Trophoblast cell (in vitro differentiated cells and primary cell): ENCODE measurements around the gene MAML3.

Experiments
- DNase-seq, 2 donors: peaks; one replicate each; pipeline ENCODE4 v3.0.0-alpha.2; 2016
- H2AFZ ChIP-seq: 2 replicates; pipeline ENCODE4 v1.6.1; 2013; ENCODE audit warnings: low read length, moderate library complexity, mild to moderate bottlenecking; ENCODE audit not compliant: insufficient read depth, poor library complexity
- H2AK5ac ChIP-seq: 2 replicates; pipeline ENCODE4 v1.6.1; 2013; ENCODE audit warnings: mild to moderate bottlenecking, low read length
- H2BK120ac ChIP-seq: 2 replicates; pipeline ENCODE4 v1.6.1; 2013; ENCODE audit warnings: low read length, mild to moderate bottlenecking, moderate library complexity; ENCODE audit not compliant: insufficient read depth, poor library complexity
- H2BK12ac ChIP-seq: 2 replicates; pipeline ENCODE4 v1.6.1; 2013; ENCODE audit warnings: mild to moderate bottlenecking, low read length, moderate library complexity
- H2BK5ac ChIP-seq: 2 replicates; pipeline ENCODE4 v1.6.1; 2013; ENCODE audit warnings: low read length, low read depth, moderate library complexity, mild to moderate bottlenecking; ENCODE audit not compliant: poor library complexity
- H3K14ac ChIP-seq: 2 replicates; pipeline ENCODE4 v1.6.1; 2013; ENCODE audit warnings: mild to moderate bottlenecking, low read length
- H3K18ac ChIP-seq: 2 replicates; pipeline ENCODE4 v1.6.1; 2013; ENCODE audit warnings: mild to moderate bottlenecking, low read length
- H3K23ac ChIP-seq: 2 replicates; pipeline ENCODE4 v1.6.1; 2013; ENCODE audit warnings: low read length
- H3K27ac ChIP-seq: 2 replicates; pipeline ENCODE4 v1.5.1; 2013; ENCODE audit warnings: low read depth, mild to moderate bottlenecking, inconsistent platforms, low read length, moderate library complexity
- H3K27me3 ChIP-seq: 2 replicates; pipeline ENCODE4 v1.6.1; 2013; ENCODE audit warnings: inconsistent platforms, mild to moderate bottlenecking, low read length, moderate library complexity; ENCODE audit not compliant: insufficient read depth
- H3K36me3 ChIP-seq, 2 experiments: 1 replicate in 1 of 2; 2 replicates in 1 of 2; pipeline ENCODE4 v1.6.1; 2013; ENCODE audit warnings: low read length in 2 of 2, mild to moderate bottlenecking in 2 of 2, moderate library complexity in 1 of 2; ENCODE audit not compliant: insufficient read depth in 2 of 2, control insufficient read depth in 1 of 2
- H3K4ac ChIP-seq: 2 replicates; pipeline ENCODE4 v1.6.1; 2013; ENCODE audit warnings: low read depth, mild to moderate bottlenecking, low read length, moderate library complexity
- H3K4me1 ChIP-seq, 2 experiments: 1 replicate in 1 of 2; 2 replicates in 1 of 2; pipeline ENCODE4 v1.6.1; 2013; ENCODE audit warnings: low read length in 2 of 2, mild to moderate bottlenecking in 2 of 2, moderate library complexity in 1 of 2; ENCODE audit not compliant: insufficient read depth in 2 of 2, control insufficient read depth in 1 of 2
- H3K4me2 ChIP-seq: 2 replicates; pipeline ENCODE4 v1.6.1; 2013; ENCODE audit warnings: inconsistent platforms, mild to moderate bottlenecking, low read length, moderate library complexity
- H3K4me3 ChIP-seq: 2 replicates; pipeline ENCODE4 v1.5.1; 2013; ENCODE audit warnings: mild to moderate bottlenecking, low read depth, low read length, inconsistent platforms
- H3K79me1 ChIP-seq: one replicate; pipeline ENCODE4 v1.6.1; 2013; ENCODE audit warnings: low read length
- H3K79me2 ChIP-seq: 2 replicates; pipeline ENCODE4 v1.6.1; 2013; ENCODE audit warnings: low read length, mild to moderate bottlenecking; ENCODE audit not compliant: control insufficient read depth, insufficient read depth, poor library complexity
- H3K9ac ChIP-seq: 2 replicates; pipeline ENCODE4 v1.6.1; 2013; ENCODE audit warnings: mild to moderate bottlenecking, low read length
- H3K9me3 ChIP-seq: 2 replicates; pipeline ENCODE4 v1.6.1; 2013; ENCODE audit warnings: low read depth, mild to moderate bottlenecking, control low read depth, inconsistent platforms, low read length; ENCODE audit not compliant: insufficient read depth
- H4K12ac ChIP-seq: 2 replicates; pipeline ENCODE4 v1.6.1; 2013; ENCODE audit warnings: low read depth, mild to moderate bottlenecking, low read length, moderate library complexity
- H4K8ac ChIP-seq: 2 replicates; pipeline ENCODE4 v1.6.1; 2013; ENCODE audit warnings: low read depth, mild to moderate bottlenecking, low read length, moderate library complexity
- H4K91ac ChIP-seq: one replicate; pipeline ENCODE4 v1.6.1; 2013; ENCODE audit warnings: low read depth, mild to moderate bottlenecking, low read length, moderate library complexity
- WGBS: extraction: QIAGEN DNeasy Blood & Tissue Kit; methylation state at CpG from one replicate; pipeline ENCODE4 v1.1.7; 2013; ENCODE audit warnings: missing lambda C conversion rate; ENCODE audit not compliant: insufficient read length, insufficient coverage; ENCODE audit errors: extremely low coverage; 5-methylcytosine and 5-hydroxymethylcytosine counted together

MAML3 gene

GRCh38 chr4:139767585-139767984, 386.4 kb downstream of the MAML3 start:
- H3K9ac ChIP-seq: no peak overlapping the region
- peaks cover 0 to 1% of the 10 kb centered on the region in 2 experiments for H3K36me3 ChIP-seq
- no peak overlapping the region for H2AFZ ChIP-seq
- H2AK5ac ChIP-seq: no peak overlapping the region
- H3K14ac ChIP-seq: no peak overlapping the region
- peaks cover 2 to 5% of the 10 kb centered on the region in 2 experiments for H3K4me1 ChIP-seq
- no peak overlapping the region for H4K91ac ChIP-seq
- H2BK12ac ChIP-seq: no peak overlapping the region
- H3K27ac ChIP-seq: no peak overlapping the region
- DNase-seq: no peak
- H4K12ac ChIP-seq: no peak overlapping the region
- H3K23ac ChIP-seq: no peak overlapping the region
- H3K4me3 ChIP-seq: no peak overlapping the region
- no peak overlapping the region for H3K4ac ChIP-seq
- no peak overlapping the region for H3K18ac ChIP-seq
- no peak overlapping the region for H3K4me2 ChIP-seq
- H2BK120ac ChIP-seq: no peak overlapping the region
- H3K79me2 ChIP-seq: no peaks in the 10 kb centered on the region
- H2BK5ac ChIP-seq: no peak overlapping the region
- no peak overlapping the region for H4K8ac ChIP-seq
- no peaks in the 10 kb centered on the region for H3K9me3 ChIP-seq
- H3K27me3 ChIP-seq: no peaks in the 10 kb centered on the region
- peaks cover 2% of the 10 kb centered on the region for H3K79me1 ChIP-seq

GRCh38 chr4:139767168-139767567, 386.8 kb downstream of the MAML3 start:
- peaks cover 0 to 1% of the 10 kb centered on the region in 2 experiments for H3K36me3 ChIP-seq
- no peak overlapping the region for H2AK5ac ChIP-seq
- H3K23ac ChIP-seq: no peak overlapping the region
- H3K14ac ChIP-seq: no peak overlapping the region
- H4K12ac ChIP-seq: no peak overlapping the region
- no peaks in the 10 kb centered on the region for H3K27me3 ChIP-seq
- H3K9me3 ChIP-seq: no peaks in the 10 kb centered on the region
- no peak overlapping the region for H4K8ac ChIP-seq
- H2BK12ac ChIP-seq: no peak overlapping the region
- no peak overlapping the region for H3K4me3 ChIP-seq
- H3K4me1 ChIP-seq: peaks cover 2 to 5% of the 10 kb centered on the region in 2 experiments
- no CpG with 5 or more reads among the region's 6 CpGs for WGBS
- no peak overlapping the region for H3K18ac ChIP-seq
- H3K4me2 ChIP-seq: no peak overlapping the region
- H2AFZ ChIP-seq: no peak overlapping the region
- H3K27ac ChIP-seq: no peak overlapping the region
- DNase-seq: peak; percentile 33 to 57
- no peak overlapping the region for H4K91ac ChIP-seq
- H2BK120ac ChIP-seq: no peak overlapping the region
- H3K4ac ChIP-seq: no peak overlapping the region
- H2BK5ac ChIP-seq: no peak overlapping the region
- H3K79me1 ChIP-seq: peaks cover 2% of the 10 kb centered on the region
- no peaks in the 10 kb centered on the region for H3K79me2 ChIP-seq
- H3K9ac ChIP-seq: no peak overlapping the region

- H3K79me2 ChIP-seq: no peaks in the 10 kb centered on the region
Observed at GRCh38 chr4:139764686-139765310, 389.2 kb downstream of the MAML3 start.

GRCh38 chr4:139764182-139764581, 389.8 kb downstream of the MAML3 start:
- no peak overlapping the region for H2AK5ac ChIP-seq
- H3K79me2 ChIP-seq: no peaks in the 10 kb centered on the region
- H3K27me3 ChIP-seq: no peaks in the 10 kb centered on the region
- H3K9ac ChIP-seq: no peak overlapping the region
- H3K4ac ChIP-seq: no peak overlapping the region
- H3K4me1 ChIP-seq: peaks cover 5 to 7% of the 10 kb centered on the region in 2 experiments
- H3K14ac ChIP-seq: no peak overlapping the region
- H2AFZ ChIP-seq: no peak overlapping the region
- H2BK12ac ChIP-seq: no peak overlapping the region
- no peak overlapping the region for H2BK120ac ChIP-seq
- H3K9me3 ChIP-seq: no peaks in the 10 kb centered on the region
- H4K91ac ChIP-seq: no peak overlapping the region
- no peak overlapping the region for H3K27ac ChIP-seq
- H3K4me3 ChIP-seq: no peak overlapping the region
- no peaks in the 10 kb centered on the region for H3K36me3 ChIP-seq
- H3K79me1 ChIP-seq: peaks cover 2% of the 10 kb centered on the region
- no peak overlapping the region for H4K8ac ChIP-seq
- no CpG with 5 or more reads among the region's 8 CpGs for WGBS
- H3K4me2 ChIP-seq: no peak overlapping the region
- H4K12ac ChIP-seq: no peak overlapping the region
- no peak for DNase-seq
- no peak overlapping the region for H3K23ac ChIP-seq
- H2BK5ac ChIP-seq: no peak overlapping the region
- no peak overlapping the region for H3K18ac ChIP-seq

More at GRCh38 chr4:139764686-139765310, 389.2 kb downstream of the MAML3 start:
- Histone ChIP-seq H3K4me2 (no peak overlapping the region), H2BK120ac (no peak overlapping the region), H4K91ac (no peak overlapping the region), H3K9ac (no peak overlapping the region), H3K4me3 (no peak overlapping the region), H3K79me1 (peaks cover 2% of the 10 kb centered on the region), H3K27ac (no peak overlapping the region), H3K14ac (no peak overlapping the region), H3K23ac (no peak overlapping the region), H3K36me3 (peaks cover 0 to 1% of the 10 kb centered on the region in 2 experiments), H4K12ac (no peak overlapping the region), H3K4ac (no peak overlapping the region), H3K4me1 (peaks cover 5 to 7% of the 10 kb centered on the region in 2 experiments), H3K27me3 (no peaks in the 10 kb centered on the region), H3K9me3 (no peaks in the 10 kb centered on the region), H2AK5ac (no peak overlapping the region), H2AFZ (no peak overlapping the region), H4K8ac (no peak overlapping the region), H2BK5ac (no peak overlapping the region), H2BK12ac (no peak overlapping the region), H3K18ac (no peak overlapping the region)
- no CpG with 5 or more reads among the region's 9 CpGs for WGBS
- DNase-seq: no peak
